Measurements from ENCODE around the gene HNRNPDL.

DNA sequence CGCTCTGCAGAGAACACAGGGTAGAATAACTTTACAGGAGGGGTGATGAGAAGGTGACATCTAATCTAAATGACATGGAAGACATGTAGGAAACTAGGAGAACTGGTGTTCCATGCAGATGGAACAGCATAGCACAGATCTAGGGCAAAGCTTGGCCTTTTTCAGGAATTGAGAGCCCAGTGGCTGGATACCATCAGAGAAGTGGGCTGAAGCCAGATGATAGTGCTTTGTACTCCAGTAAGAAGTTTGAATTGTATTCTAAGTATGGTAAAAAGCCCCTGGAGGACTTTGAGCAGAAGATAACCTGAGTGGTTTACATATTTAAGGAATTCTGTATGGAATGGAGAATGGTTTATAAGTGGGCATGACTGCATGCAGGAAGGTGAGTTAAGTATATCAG is 33.0 kb upstream of the HNRNPDL start:
- TF ChIP-seq, protein P1, sequence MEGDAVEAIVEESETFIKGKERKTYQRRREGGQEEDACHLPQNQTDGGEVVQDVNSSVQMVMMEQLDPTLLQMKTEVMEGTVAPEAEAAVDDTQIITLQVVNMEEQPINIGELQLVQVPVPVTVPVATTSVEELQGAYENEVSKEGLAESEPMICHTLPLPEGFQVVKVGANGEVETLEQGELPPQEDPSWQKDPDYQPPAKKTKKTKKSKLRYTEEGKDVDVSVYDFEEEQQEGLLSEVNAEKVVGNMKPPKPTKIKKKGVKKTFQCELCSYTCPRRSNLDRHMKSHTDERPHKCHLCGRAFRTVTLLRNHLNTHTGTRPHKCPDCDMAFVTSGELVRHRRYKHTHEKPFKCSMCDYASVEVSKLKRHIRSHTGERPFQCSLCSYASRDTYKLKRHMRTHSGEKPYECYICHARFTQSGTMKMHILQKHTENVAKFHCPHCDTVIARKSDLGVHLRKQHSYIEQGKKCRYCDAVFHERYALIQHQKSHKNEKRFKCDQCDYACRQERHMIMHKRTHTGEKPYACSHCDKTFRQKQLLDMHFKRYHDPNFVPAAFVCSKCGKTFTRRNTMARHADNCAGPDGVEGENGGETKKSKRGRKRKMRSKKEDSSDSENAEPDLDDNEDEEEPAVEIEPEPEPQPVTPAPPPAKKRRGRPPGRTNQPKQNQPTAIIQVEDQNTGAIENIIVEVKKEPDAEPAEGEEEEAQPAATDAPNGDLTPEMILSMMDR (IDR thresholded peaks at IDR 0.05): no peak
- TF ChIP-seq POLR2A (IDR thresholded peaks at IDR 0.05): no peak

Measured in lower leg skin (tissue), 3 donors.